HG03457 (cell line): ENCODE results near the gene RNF112.

ENCODE experiments used
- ATAC-seq: cut with Tn5 transposase; IDR thresholded peaks from one replicate; pipeline ENCODE4 v1.9.1; 2021; ENCODE audit warnings: moderate number of reproducible peaks; ENCODE audit not compliant: unreplicated experiment

Gene RNF112

DNA sequence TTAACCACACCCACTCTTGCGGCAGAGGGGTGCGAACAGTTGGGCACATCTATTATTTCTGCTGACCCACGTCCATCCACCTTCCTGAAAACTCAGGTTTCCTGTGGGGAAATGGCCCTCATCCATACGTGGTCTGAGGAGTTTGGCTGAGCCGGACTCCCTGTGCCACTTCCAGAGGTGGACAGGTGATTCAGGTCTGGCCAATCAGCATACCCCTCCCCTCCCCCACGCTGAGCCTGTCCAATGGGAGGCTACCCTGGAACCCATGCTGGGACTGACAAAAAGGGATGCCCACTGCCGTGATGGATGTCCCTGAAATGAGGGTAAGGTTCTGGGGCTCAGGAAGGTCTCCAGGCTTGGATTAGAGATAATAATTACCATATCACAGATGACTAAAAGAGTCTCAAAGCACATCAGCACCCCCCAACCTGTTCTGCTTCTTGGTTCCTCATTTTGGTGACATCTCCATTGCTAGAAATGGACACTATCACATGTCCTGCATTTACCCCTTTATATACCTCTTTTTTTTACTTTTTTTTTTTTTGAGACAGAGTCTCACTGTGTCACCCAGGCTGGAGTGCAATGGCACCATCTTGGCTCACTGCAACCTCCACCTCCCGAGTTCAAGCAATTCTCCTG is 38.0 kb upstream of the RNF112 start:
- ATAC-seq: no peak

DNA sequence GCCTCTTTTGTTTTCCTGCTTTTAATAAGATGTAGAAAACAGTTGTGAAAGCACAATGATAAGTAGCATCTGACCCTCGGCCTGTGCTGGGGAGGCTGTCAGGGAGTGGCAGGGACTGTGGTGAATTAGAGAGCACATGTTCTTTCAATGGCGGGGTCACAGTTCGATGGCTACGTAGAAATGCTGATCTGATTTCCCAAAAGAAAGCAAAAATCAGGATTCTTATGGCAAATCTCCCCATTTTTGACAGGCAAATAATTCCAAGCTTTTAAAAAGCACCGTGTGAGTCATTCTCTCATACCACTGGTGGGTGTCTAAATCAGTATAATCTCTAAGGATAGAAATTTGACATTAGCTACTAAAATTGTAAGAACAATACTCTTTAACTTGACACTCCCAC is 36.9 kb upstream of the RNF112 start:
- no peak for ATAC-seq

DNA sequence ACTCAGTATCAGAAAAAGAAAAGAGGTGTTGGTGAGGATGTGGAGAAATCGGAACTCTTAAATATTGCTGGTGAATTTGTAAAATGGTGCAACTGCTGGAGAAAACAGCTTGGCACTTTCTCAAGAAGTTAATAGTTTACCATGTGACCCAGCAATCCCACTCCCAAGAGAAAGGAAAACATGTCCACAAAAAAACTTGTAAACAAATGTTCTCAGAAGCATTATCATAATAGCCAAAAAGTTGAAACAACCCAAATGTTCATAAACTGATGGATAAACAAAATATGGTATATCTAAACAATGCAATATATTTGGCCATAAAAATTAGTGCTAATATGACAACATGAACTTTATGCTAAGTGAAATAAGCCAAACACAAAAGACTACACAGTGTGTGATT is 35.3 kb upstream of the RNF112 start:
- no peak for ATAC-seq

DNA sequence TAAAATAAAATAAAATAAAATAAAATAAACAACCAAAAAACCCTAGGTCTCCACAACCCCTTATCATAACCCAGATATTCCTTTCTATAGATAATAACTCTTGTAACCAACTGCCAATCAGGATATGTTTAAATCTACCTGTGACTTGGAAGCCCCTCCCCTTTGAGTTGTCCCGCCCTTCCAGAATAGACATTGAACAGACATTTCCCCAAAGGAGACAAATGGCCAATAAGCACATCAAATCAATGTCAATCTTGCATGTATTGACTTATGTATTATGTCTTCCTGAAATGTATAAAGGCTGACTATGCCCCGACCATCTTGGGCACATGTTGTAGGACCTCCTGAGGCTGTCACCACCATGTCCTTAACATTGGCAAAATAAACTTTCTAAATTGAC is 34.2 kb upstream of the RNF112 start:
- no peak for ATAC-seq

DNA sequence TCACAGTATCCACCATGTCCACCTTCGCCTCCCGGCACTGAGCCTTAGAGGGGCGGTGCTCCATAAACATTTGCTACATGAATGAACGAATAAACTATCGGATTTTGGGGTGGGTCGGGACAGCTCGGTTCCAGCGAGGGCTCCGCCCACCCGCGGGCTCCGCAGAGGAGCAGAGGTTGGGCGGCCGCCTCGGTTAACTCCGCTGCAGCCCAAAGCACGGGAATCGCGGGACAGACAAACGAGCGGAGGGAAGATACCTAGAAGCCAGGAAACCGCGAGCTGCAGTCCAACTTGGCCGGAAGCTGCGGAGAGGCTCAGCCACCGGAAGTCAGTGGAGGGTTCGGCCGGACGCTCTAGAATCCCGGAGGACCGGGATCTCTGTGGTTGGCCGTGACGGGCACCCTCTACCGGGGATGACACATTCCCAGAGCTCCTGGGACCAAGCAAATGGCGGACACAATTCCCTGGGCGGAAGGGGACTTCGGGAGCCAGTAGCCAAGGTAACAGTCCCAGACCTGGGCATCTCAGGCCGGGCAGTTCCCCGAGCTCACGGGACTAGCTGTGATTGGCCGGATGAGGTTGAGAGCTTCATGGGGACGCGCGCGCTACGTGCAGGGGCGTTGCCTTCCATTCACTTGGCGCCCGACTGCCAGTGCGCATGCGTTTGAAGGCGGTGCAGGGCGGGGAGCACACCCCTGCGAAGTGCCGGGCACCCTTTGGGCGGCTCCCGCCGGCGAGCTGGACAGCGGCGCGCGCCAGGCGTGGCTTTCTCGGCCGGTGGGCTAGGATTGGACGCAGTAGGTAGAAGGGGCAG is 33.2 kb upstream of the RNF112 start:
- peak; percentile 85 for ATAC-seq

DNA sequence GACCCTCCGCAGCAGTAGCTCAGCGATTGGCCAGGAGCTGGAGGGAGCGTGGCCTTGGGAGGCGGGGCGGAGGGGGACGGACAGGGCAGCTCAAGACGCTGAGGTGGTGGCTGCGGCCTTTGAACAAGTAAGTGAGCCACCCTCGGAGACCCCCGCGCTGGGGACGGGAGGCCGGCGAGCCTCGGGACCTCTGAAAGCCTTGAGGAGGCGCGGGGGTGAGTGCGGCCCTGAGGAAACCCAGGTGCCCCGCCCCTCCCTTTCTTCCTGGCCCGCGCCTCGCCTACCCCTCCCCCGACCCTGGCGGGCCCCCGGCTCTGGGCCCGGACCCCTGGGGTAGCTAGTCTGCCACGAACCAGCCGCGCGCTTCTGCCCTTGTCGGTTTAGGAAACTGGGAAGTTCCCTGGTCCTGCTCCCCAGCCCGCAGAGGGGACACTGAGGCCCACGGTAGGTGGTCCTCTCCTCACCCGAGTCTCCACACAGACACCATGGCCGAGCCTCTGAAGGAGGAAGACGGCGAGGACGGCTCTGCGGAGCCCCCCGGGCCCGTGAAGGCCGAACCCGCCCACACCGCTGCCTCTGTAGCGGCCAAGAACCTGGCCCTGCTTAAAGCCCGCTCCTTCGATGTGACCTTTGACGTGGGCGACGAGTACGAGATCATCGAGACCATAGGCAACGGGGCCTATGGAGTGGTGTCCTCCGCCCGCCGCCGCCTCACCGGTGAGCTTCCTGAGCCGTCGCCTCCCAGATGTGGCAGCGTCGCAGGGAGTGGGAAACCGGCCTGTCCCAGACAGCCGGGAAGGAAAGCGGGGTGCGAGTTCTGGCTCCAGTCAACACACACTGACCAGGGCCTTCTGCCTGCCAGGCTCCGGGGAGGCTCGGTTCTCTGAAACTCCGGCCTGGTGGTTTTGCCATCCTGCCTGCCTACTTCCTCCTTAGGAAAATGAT is 32.3 kb upstream of the RNF112 start, which contains the start of gene MAPK7:
TSS of gene MAPK7 (plus strand) at position 83 of the 945 bp plus-strand sequence. CDS start at position 486, 403 bp downstream.
- peak; percentile 2 for ATAC-seq

DNA sequence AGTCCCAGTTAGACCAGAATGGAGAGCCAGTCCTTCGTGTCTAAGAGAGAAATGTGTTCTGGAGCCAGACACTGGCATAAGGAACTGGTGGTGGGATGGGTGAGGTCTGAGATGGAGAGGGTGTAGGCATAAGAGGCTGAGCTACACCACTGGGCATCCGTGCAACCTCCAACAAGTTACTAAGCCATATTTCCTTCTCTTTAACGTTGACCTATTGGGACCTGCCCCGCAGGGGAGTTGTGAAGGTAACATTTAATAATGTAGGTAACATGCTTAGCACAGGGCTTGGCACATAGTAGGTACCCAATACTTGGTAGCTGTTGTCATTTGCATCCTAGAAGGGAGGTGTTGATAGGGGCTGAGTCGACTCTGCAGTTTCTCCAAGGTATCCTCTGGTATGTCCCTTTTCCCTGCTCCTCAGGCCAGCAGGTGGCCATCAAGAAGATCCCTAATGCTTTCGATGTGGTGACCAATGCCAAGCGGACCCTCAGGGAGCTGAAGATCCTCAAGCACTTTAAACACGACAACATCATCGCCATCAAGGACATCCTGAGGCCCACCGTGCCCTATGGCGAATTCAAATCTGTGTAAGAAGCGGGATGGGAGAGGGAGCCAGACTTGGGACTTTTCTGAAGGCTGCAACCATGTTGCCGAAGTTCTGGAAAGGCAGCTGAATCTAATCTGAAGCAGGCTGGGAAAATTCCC is 31.5 kb upstream of the RNF112 start:
- ATAC-seq: no peak

DNA sequence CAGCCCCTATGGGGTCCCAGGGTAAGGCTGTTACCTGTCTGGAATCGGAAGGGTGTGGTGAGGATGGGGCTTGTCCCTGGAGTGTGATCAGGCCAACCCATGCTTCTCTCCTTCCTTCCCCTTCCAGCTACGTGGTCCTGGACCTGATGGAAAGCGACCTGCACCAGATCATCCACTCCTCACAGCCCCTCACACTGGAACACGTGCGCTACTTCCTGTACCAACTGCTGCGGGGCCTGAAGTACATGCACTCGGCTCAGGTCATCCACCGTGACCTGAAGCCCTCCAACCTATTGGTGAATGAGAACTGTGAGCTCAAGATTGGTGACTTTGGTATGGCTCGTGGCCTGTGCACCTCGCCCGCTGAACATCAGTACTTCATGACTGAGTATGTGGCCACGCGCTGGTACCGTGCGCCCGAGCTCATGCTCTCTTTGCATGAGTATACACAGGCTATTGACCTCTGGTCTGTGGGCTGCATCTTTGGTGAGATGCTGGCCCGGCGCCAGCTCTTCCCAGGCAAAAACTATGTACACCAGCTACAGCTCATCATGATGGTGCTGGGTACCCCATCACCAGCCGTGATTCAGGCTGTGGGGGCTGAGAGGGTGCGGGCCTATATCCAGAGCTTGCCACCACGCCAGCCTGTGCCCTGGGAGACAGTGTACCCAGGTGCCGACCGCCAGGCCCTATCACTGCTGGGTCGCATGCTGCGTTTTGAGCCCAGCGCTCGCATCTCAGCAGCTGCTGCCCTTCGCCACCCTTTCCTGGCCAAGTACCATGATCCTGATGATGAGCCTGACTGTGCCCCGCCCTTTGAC is 30.3 kb upstream of the RNF112 start:
- no peak for ATAC-seq

DNA sequence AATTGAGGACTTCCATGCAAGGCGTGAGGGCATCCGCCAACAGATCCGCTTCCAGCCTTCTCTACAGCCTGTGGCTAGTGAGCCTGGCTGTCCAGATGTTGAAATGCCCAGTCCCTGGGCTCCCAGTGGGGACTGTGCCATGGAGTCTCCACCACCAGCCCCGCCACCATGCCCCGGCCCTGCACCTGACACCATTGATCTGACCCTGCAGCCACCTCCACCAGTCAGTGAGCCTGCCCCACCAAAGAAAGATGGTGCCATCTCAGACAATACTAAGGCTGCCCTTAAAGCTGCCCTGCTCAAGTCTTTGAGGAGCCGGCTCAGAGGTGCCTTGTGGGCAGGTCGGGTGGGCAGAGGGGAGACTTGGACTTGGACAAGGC is 29.7 kb upstream of the RNF112 start:
- ATAC-seq: no peak

DNA sequence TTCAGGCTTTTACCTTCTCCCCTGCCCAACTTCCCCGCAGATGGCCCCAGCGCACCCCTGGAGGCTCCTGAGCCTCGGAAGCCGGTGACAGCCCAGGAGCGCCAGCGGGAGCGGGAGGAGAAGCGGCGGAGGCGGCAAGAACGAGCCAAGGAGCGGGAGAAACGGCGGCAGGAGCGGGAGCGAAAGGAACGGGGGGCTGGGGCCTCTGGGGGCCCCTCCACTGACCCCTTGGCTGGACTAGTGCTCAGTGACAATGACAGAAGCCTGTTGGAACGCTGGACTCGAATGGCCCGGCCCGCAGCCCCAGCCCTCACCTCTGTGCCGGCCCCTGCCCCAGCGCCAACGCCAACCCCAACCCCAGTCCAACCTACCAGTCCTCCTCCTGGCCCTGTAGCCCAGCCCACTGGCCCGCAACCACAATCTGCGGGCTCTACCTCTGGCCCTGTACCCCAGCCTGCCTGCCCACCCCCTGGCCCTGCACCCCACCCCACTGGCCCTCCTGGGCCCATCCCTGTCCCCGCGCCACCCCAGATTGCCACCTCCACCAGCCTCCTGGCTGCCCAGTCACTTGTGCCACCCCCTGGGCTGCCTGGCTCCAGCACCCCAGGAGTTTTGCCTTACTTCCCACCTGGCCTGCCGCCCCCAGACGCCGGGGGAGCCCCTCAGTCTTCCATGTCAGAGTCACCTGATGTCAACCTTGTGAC is 29.1 kb upstream of the RNF112 start:
- ATAC-seq: no peak

DNA sequence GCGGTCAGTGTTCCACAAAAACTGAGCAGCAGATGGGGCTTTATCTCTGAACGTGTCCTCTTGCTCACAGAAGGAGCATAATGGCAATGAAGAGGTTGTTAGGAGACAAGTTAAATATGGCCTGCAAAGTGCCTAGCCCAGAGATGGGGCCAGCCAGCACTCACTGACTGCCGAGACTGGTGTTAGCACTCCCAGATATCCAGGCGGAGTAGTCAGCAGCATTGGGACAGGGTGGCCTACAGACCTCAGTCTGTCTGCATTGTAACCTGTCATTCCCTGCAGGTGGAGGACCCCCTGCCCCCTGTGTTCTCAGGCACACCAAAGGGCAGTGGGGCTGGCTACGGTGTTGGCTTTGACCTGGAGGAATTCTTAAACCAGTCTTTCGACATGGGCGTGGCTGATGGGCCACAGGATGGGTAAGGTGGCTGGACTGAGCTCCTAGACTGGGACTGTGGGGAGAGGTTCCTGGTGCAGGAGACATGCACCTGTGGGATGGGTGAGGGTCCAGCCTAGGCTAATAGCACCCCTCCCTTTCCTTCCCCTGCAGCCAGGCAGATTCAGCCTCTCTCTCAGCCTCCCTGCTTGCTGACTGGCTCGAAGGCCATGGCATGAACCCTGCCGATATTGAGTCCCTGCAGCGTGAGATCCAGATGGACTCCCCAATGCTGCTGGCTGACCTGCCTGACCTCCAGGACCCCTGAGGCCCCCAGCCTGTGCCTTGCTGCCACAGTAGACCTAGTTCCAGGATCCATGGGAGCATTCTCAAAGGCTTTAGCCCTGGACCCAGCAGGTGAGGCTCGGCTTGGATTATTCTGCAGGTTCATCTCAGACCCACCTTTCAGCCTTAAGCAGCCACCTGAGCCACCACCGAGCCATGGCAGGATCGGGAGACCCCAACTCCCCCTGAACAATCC is 28.2 kb upstream of the RNF112 start:
- ATAC-seq: no peak

DNA sequence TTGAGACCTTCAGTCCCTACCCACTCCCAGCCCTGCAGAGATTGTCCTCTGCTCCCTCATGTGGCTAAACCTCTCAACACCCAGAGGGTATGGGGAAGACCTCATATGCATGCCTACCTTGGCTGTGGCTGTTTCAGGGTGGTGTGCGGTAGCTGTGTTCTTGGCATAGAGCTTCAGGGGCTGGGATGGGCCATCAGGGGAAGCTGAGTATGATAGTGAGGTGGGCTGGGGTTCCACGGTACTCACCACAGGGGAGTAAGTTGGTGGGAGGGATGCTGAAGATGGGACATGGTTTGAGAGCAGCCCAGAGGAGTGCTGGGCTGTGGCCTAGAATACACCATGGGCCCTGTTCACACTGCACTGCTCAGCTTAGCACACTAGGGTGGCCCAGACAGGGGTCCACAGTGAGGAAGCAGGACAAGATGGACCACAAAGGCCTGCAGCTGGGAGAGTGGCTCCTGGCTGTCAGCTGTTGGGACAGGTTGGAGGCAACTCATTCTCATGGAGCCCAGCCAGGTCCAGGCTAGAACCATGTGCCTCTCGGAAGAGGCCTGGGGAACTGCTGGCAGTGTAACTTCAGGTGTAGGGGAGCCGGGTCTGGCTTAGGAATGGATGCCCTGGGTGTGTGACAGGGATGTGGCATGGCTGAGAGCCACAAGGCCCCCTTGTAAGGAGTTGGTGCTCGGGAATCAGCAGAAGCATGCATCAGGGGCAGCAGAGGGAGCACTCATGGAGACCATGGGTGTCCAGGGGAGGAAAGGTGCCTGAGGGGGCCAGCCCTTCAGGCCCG is 27.2 kb upstream of the RNF112 start:
- no peak for ATAC-seq

DNA sequence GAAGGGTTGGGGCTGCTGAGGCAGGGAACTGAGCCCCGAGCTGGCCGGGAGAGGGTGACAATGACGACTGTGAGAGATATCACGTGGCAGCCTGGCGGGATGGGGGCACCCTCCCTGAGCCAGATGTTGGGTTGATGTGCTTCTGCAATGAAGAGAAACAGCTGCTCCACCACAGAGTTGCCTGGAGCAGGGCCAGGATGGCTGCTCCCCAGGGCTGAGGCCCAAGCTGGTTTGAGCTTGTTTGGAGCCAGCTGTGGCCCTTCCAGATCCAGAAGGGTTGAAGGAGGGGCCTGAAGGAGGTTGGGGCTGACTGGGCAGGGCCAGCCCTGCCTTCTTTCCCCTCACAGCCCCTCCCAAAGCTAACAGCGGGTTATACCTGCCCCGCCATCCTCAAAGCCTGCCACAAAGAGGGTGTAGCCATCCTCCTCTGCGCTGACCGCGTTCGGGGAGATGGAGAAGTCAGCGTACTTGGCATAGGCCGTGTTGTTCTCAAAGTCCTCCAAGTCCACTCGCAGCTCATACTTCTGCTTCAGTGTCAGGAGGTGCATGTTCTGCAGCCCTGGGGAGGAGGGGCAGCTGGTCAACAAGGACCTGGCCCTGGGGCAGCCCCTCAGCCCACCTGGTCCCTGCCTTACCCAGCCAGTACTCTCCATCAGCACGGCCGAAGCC is 26.2 kb upstream of the RNF112 start:
- ATAC-seq: no peak

DNA sequence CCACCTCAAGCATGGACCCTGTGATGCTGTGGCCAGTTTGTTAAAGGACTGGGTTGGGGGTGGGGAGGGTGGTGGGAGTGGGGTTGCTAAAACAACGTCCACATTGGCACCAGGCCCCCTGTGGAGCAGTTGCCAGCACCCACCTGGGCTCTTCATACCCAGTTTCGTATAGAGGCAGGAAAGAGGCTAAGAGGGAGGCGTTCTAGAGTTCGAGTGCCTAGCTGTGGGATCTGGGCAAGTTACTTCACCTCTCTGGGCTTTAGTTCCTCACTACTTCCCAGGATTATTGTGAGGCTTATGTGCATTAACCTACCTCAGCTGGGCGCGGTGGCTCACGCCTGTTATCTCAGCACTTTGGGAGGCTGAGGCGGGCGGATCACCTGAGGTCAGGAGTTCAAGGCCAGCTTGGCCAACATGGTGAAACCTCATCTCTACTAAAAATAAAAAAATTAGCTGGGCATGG is 25.5 kb upstream of the RNF112 start:
- no peak for ATAC-seq

DNA sequence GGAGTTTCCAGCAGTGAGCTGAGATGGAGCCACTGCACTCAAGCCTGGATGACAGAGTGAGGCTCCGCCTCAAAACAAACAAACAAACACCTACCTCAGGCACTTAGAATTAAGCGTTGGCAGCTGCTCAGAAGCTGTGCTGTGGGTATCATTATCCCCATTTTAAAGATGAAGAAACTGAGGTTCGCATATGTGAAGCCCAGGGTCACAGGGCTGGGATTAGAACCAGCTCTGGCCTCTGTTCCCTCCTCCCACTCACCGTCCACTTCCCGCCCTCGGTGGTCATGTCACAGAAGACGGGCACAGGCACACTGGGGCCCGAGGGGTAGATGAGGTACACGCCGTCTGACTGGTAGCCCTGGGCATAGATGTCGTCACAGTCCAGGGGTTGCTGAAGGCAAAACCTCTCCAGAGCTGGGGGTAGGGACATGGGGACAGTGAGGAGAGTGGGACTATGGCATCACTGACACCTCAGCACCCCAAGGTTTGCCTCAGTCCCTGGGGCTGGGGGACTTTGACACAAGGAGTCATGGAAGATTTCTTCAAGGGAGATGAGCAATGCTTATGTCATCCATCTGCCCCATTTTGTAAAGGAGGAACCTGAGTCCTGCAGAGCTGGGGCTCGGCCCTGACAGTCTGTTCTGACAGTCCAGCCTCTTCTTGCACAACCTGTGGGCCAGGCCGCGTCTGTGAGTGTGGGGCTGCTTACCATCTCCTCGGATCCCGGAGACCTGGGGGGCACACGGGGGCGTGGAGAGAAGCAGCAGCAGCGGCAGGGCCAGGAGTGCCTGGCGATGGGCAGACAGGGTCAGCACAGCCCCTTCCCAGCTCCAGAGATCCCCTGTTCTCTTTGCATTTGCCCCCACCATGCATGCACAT is 24.7 kb upstream of the RNF112 start:
- ATAC-seq: no peak
